Smooth muscle cell (in vitro differentiated cells): ENCODE results near the gene P3H1. TPM values are rescaled to one million over a fixed set of nuclear protein-coding genes. Genes with fewer than 3 reads are reported as not detected.

Experiments used
- DNase-seq: peaks from one replicate; lab custom pipeline; 2025; ENCODE audit not compliant: unreplicated experiment; lab: John Stamatoyannopoulos, UW
- H2AFZ ChIP-seq: fragments of 200-600 bp; sonication (generic); 2 replicates; pipeline ENCODE4 v1.6.0; 2016; ENCODE audit warnings: antibody characterized with exemption, low read depth, mild to moderate bottlenecking
- H3F3A ChIP-seq: fragments of 200-600 bp; sonication (generic); 2 replicates; pipeline ENCODE4 v1.6.0; 2017; ENCODE audit warnings: antibody characterized with exemption, low read depth
- H3K27ac ChIP-seq: fragments of 200-600 bp; sonication (generic); 2 replicates; pipeline ENCODE4 v1.5.1; 2016; ENCODE audit warnings: low read depth, mild to moderate bottlenecking
- H3K27me3 ChIP-seq: fragments of 200-600 bp; sonication (generic); 2 replicates; pipeline ENCODE4 v1.6.1; 2016; ENCODE audit warnings: low read depth, mild to moderate bottlenecking
- H3K36me3 ChIP-seq: fragments of 200-600 bp; sonication (generic); 2 replicates; pipeline ENCODE4 v1.5.1; 2016; ENCODE audit warnings: low read depth
- H3K4me1 ChIP-seq: fragments of 200-600 bp; sonication (generic); 2 replicates; pipeline ENCODE4 v1.5.1; 2016; ENCODE audit warnings: low read depth
- H3K4me2 ChIP-seq: fragments of 200-600 bp; sonication (generic); 2 replicates; pipeline ENCODE4 v1.6.0; 2016; ENCODE audit warnings: mild to moderate bottlenecking
- H3K4me3 ChIP-seq: fragments of 200-600 bp; sonication (generic); 2 replicates; pipeline ENCODE4 v1.5.1; 2016; ENCODE audit warnings: mild to moderate bottlenecking
- H3K79me2 ChIP-seq: fragments of 200-600 bp; sonication (generic); 2 replicates; pipeline ENCODE4 v1.6.0; 2016; ENCODE audit warnings: low read depth, mild to moderate bottlenecking
- H3K9ac ChIP-seq: fragments of 200-600 bp; sonication (generic); 2 replicates; pipeline ENCODE4 v1.6.0; 2016; ENCODE audit warnings: low read depth
- H3K9me3 ChIP-seq: fragments of 200-600 bp; sonication (generic); replicated peaks from 2 replicates; pipeline ENCODE4 v1.5.1; 2016; ENCODE audit warnings: low read depth
- H4K20me1 ChIP-seq: fragments of 200-600 bp; sonication (generic); 2 replicates; pipeline ENCODE4 v1.6.0; 2016; ENCODE audit warnings: low read depth
- CTCF ChIP-seq: fragments of 200-600 bp; sonication (generic); IDR thresholded peaks from 2 replicates; pipeline ENCODE4 v1.5.1; 2017; ENCODE audit warnings: borderline replicate concordance, mild to moderate bottlenecking, antibody characterized with exemption; ENCODE audit not compliant: insufficient read depth, poor library complexity, severe bottlenecking
- WGBS: methylation state at CpG from one replicate; pipeline ENCODE4 v1.1.7; 2016; ENCODE audit warnings: low lambda C conversion rate; 5-methylcytosine and 5-hydroxymethylcytosine counted together
- polyA plus RNA-seq: library from polyadenylated mRNA; unstranded; fragments of >200 nt; fragmentation: Nextera tagmentation; extraction: Ambion mirVana; gene quantifications from 2 replicates; pipeline ENCODE4 v1.2.1, GENCODE V29; 2016
- total RNA-seq: library from RNA; depleted of rRNA; stranded (reverse); fragments of >200 nt; gene quantifications from 2 replicates; pipeline ENCODE4 v1.2.3, GENCODE V29; 2014

P3H1 gene
- total and polyA plus RNA-seq, 2 experiments from 2014 or later = 256 to 535 TPM

GRCh38 chr1:42762269-42762668 is 4.6 kb downstream of the P3H1 start:
- H4K20me1 ChIP-seq = peaks cover 79% of the 10 kb centered on the region
- peaks cover 66% of the 10 kb centered on the region for H3K79me2 ChIP-seq
- no peak for DNase-seq
- no peaks in the 10 kb centered on the region for H3K27me3 ChIP-seq
- no peak overlapping the region for H3K4me2 ChIP-seq
- H3K36me3 ChIP-seq = peaks cover 24% of the 10 kb centered on the region
- WGBS = 89% methylated on average over 5 of the region's 5 CpGs
- H3K27ac ChIP-seq = no peak overlapping the region
- no peak overlapping the region for H2AFZ ChIP-seq
- no peaks in the 10 kb centered on the region for H3K4me1 ChIP-seq
- H3K9ac ChIP-seq = no peak overlapping the region
- peaks cover 12% of the 10 kb centered on the region for H3F3A ChIP-seq
- no peak for TF ChIP-seq CTCF
- H3K9me3 ChIP-seq = no peaks in the 10 kb centered on the region
- H3K4me3 ChIP-seq = no peak overlapping the region

GRCh38 chr1:42761567-42761966 is 5.3 kb downstream of the P3H1 start:
- peaks cover 62% of the 10 kb centered on the region for H3K79me2 ChIP-seq

GRCh38 chr1:42759114-42759513 is 7.7 kb downstream of the P3H1 start:
- no peak overlapping the region for H3K9ac ChIP-seq
- no peak for TF ChIP-seq CTCF
- H3K27ac ChIP-seq = no peak overlapping the region
- no peak overlapping the region for H2AFZ ChIP-seq
- H3K9me3 ChIP-seq = no peaks in the 10 kb centered on the region
- DNase-seq = no peak
- WGBS = 84% methylated on average over 9 of the region's 9 CpGs
- peaks cover 41% of the 10 kb centered on the region for H3K79me2 ChIP-seq
- H3K4me3 ChIP-seq = no peak overlapping the region
- no peaks in the 10 kb centered on the region for H3K27me3 ChIP-seq
- peaks cover 82% of the 10 kb centered on the region for H4K20me1 ChIP-seq
- H3K4me2 ChIP-seq = no peak overlapping the region
- peaks cover 4% of the 10 kb centered on the region for H3F3A ChIP-seq
- H3K4me1 ChIP-seq = no peaks in the 10 kb centered on the region
- H3K36me3 ChIP-seq = peaks cover 24% of the 10 kb centered on the region

More at GRCh38 chr1:42761567-42761966, 5.3 kb downstream of the P3H1 start:
- no peaks in the 10 kb centered on the region for H3K9me3 ChIP-seq
- no peak for TF ChIP-seq CTCF
- H2AFZ ChIP-seq = no peak overlapping the region
- H3K4me2 ChIP-seq = no peak overlapping the region
- WGBS = 98% methylated on average over 4 of the region's 4 CpGs
- no peaks in the 10 kb centered on the region for H3K4me1 ChIP-seq
- peaks cover 24% of the 10 kb centered on the region for H3K36me3 ChIP-seq
- H3K27ac ChIP-seq = no peak overlapping the region
- H4K20me1 ChIP-seq = peaks cover 86% of the 10 kb centered on the region
- no peak overlapping the region for H3K9ac ChIP-seq
- no peak overlapping the region for H3K4me3 ChIP-seq
- peaks cover 12% of the 10 kb centered on the region for H3F3A ChIP-seq
- no peaks in the 10 kb centered on the region for H3K27me3 ChIP-seq
- DNase-seq = no peak

- Histone ChIP-seq H3K79me2 (peaks cover 36% of the 10 kb centered on the region), H3K4me3 (no peak overlapping the region), H3K9me3 (no peaks in the 10 kb centered on the region), H3F3A (peaks cover 4% of the 10 kb centered on the region), H3K4me2 (no peak overlapping the region), H3K36me3 (peaks cover 24% of the 10 kb centered on the region), H3K9ac (no peak overlapping the region), H3K4me1 (no peaks in the 10 kb centered on the region), H3K27me3 (no peaks in the 10 kb centered on the region), H4K20me1 (peaks cover 80% of the 10 kb centered on the region), H2AFZ (no peak overlapping the region), H3K27ac (no peak overlapping the region)
- WGBS = 96% methylated on average over 3 of the region's 3 CpGs
- no peak for TF ChIP-seq CTCF
- no peak for DNase-seq
Measured at GRCh38 chr1:42758641-42759040, 8.2 kb downstream of the P3H1 start.
